Measurements from ENCODE around the gene CCDC87. TPM values are rescaled to one million over a fixed set of nuclear protein-coding genes. Genes with fewer than 3 reads are reported as not detected.

Gene CCDC87
- total and polyA plus RNA-seq, 4 donors: 0.12 to 0.67 (median 0.22) TPM

DNA sequence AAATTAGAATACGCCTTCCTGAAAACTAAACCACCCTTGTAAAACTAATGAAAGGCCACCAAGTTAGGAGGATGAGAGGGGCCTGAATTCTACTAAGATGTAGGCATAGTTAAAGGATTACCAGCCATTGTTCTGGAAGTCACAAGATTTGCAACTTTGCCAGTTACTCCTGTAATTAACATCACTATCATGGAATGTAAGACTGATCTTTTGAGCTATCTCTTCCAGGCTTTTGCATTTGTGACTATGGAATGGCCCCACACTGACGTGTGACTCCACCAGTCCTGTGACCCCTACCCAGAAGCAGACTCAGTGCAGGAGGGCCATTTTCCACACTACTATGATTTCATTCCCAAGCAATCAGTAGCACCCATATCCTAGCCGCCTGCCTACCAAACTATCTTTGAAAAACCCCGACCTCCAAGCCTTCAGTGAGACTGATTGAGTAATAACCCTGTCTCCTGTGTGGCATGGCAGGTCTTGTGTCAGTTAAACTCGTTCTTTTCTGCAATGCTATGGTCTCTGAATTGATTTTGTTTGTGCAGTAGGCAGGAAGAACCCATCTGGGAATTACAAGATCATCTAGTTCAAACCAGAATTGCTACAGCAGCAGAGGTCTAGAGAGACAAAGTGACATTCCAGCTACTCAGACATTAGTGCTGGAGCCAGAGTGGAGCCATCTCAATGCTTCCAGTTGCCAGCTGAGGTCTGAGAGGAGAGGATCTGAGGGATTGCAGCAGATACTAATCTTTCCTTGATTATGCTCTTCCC lies 22.6 kb downstream of the CCDC87 start:
- no peak overlapping the region for H3K27ac ChIP-seq (ENCODE audit: low read depth in 1 of 2, low read length in 1 of 2)
- H3K9me3 ChIP-seq (ENCODE audit: control insufficient read depth in 4 of 4, insufficient read depth in 3 of 4, low read length in 3 of 4): no peaks in the 10 kb centered on the region
- no peak overlapping the region for H3K9ac ChIP-seq (ENCODE audit: insufficient read depth in 1 of 2, low read length in 2 of 2)
- ATAC-seq (ENCODE audit: insufficient read depth, low FRiP score) (no peak), DNase-seq (no peak)
- WGBS, 2 donors: 55 to 63% methylated on average over 5 of the region's 5 CpGs
- H3K4me3 ChIP-seq: no peak overlapping the region
- H3K27me3 ChIP-seq (ENCODE audit: control insufficient read depth in 3 of 3, insufficient read depth in 3 of 3, low read length in 2 of 3): no peaks in the 10 kb centered on the region
- H3K4me1 ChIP-seq (ENCODE audit: control insufficient read depth in 5 of 5, insufficient read depth in 5 of 5, low read length in 5 of 5): peaks cover 0 to 10% (median 0%) of the 10 kb centered on the region in 5 donors
- H3K36me3 ChIP-seq (ENCODE audit: control insufficient read depth in 4 of 4, insufficient read depth in 4 of 4, low read length in 4 of 4): peaks cover 0 to 2% (median 0%) of the 10 kb centered on the region in 4 donors
- TF ChIP-seq, protein P1, sequence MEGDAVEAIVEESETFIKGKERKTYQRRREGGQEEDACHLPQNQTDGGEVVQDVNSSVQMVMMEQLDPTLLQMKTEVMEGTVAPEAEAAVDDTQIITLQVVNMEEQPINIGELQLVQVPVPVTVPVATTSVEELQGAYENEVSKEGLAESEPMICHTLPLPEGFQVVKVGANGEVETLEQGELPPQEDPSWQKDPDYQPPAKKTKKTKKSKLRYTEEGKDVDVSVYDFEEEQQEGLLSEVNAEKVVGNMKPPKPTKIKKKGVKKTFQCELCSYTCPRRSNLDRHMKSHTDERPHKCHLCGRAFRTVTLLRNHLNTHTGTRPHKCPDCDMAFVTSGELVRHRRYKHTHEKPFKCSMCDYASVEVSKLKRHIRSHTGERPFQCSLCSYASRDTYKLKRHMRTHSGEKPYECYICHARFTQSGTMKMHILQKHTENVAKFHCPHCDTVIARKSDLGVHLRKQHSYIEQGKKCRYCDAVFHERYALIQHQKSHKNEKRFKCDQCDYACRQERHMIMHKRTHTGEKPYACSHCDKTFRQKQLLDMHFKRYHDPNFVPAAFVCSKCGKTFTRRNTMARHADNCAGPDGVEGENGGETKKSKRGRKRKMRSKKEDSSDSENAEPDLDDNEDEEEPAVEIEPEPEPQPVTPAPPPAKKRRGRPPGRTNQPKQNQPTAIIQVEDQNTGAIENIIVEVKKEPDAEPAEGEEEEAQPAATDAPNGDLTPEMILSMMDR (IDR thresholded peaks at IDR 0.05; ENCODE audit: control extremely low read depth, extremely low read depth): no peak

DNA sequence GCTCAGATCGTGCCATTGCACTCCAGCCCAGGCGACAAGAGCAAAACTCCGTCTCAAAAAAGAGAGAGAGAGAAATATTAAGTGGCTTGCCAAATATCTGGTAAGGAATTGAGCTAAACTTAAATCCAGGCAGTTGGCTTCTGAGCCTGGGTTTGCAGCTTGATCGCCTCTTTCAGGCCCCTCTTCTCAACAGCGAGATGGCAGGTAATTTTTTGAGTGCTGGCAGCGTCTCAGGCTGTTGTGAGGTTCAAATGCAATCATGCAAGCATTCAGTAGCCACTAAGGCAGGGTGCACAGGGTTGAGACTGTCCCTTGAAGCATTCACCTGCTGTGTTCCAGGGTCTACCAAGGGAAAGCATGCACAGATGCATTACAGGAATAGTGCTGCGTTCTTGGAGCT lies 23.8 kb downstream of the CCDC87 start:
- ATAC-seq (ENCODE audit: insufficient read depth, low FRiP score) (no peak), DNase-seq (no peak)
- 87 to 89% methylated on average over 7 of the region's 7 CpGs for WGBS, 2 donors
- H3K27me3 ChIP-seq (ENCODE audit: control insufficient read depth in 3 of 3, insufficient read depth in 3 of 3, low read length in 2 of 3): no peaks in the 10 kb centered on the region
- no peak overlapping the region for H3K4me3 ChIP-seq
- no peak overlapping the region for H3K27ac ChIP-seq (ENCODE audit: low read depth in 1 of 2, low read length in 1 of 2)
- H3K9ac ChIP-seq (ENCODE audit: insufficient read depth in 1 of 2, low read length in 2 of 2): no peak overlapping the region
- peaks cover 0 to 2% (median 0%) of the 10 kb centered on the region in 4 donors for H3K36me3 ChIP-seq (ENCODE audit: control insufficient read depth in 4 of 4, insufficient read depth in 4 of 4, low read length in 4 of 4)
- H3K4me1 ChIP-seq (ENCODE audit: control insufficient read depth in 5 of 5, insufficient read depth in 5 of 5, low read length in 5 of 5): peaks cover 0 to 10% (median 0%) of the 10 kb centered on the region in 5 donors
- TF ChIP-seq, protein P1 (IDR thresholded peaks at IDR 0.05; ENCODE audit: control extremely low read depth, extremely low read depth): no peak
- no peaks in the 10 kb centered on the region for H3K9me3 ChIP-seq (ENCODE audit: control insufficient read depth in 4 of 4, insufficient read depth in 3 of 4, low read length in 3 of 4)

DNA sequence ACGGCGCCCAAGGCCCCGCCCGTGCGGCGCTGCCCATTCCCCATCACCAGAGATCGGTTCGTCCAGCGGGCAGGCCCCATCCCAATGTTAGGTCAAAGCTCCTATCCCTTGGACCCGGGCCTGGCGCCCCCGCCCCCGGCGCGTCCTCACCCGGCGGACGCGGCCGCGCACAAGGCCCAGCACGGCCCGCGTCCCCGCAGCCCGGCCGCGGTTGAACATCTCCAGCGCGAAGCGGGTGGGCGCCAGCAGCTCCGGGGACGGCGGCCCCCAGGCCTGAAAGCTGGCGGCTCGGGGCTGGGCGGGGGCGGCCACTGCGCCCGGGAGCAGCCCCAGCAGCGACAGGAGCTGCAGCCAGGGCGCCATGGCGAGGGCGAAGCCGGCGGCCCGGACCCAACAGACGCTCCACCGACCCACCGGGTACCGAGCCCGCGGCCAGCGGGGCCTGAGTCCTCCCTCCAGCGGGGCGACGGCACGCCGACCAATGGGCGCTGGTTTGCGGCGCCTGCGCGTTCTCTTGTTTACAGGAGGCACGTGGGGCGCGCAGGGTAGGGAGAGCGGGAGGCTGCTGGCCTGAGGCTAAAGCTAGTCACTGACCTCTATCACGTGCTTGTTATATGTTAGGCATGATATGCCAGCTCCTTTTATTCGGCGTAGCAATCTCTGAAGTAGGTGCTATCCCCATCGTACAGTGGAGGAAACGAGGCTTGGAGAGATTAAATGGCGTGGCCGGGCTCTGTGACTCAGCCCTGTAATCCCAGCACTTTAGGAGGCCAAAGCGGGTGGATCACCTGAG lies 24.5 kb downstream of the CCDC87 start, which contains the start of gene CTSF:
TSS of gene CTSF (minus strand) at position 483 of the 793 bp plus-strand sequence. CDS start at position 363, 120 bp downstream.
- peaks cover 0 to 10% (median 0%) of the 10 kb centered on the region in 5 donors for H3K4me1 ChIP-seq (ENCODE audit: control insufficient read depth in 5 of 5, insufficient read depth in 5 of 5, low read length in 5 of 5)
- peak within 1 kb of the TSS; percentile 56 for H3K4me3 ChIP-seq
- peak; percentile 70 to 82 (median 79) for DNase-seq
- peak within 1 kb of the TSS in 1 of 2 donors; percentile 24 for H3K27ac ChIP-seq (ENCODE audit: low read depth in 1 of 2, low read length in 1 of 2)
- WGBS, 2 donors: 4 to 5% methylated on average over 69 to 77 of the region's 77 CpGs
- TF ChIP-seq, protein P1 (IDR thresholded peaks at IDR 0.05; ENCODE audit: control extremely low read depth, extremely low read depth): no peak
- H3K36me3 ChIP-seq (ENCODE audit: control insufficient read depth in 4 of 4, insufficient read depth in 4 of 4, low read length in 4 of 4): peaks cover 0 to 2% (median 0%) of the 10 kb centered on the region in 4 donors
- no peaks in the 10 kb centered on the region for H3K27me3 ChIP-seq (ENCODE audit: control insufficient read depth in 3 of 3, insufficient read depth in 3 of 3, low read length in 2 of 3)
- ATAC-seq (ENCODE audit: insufficient read depth, low FRiP score): peak; percentile 81
- no peak within 1 kb of the TSS for H3K9ac ChIP-seq (ENCODE audit: insufficient read depth in 1 of 2, low read length in 2 of 2)
- H3K9me3 ChIP-seq (ENCODE audit: control insufficient read depth in 4 of 4, insufficient read depth in 3 of 4, low read length in 3 of 4): no peaks in the 10 kb centered on the region

Measured in lung (tissue), 12 donors.